PC-9 (cell line): ENCODE measurements around the gene ARMC12.

ENCODE experiments used
- EZH2 ChIP-seq: fragments of 200-600 bp; sonication (generic); IDR thresholded peaks from 2 replicates; pipeline ENCODE4 v1.8.0; 2017; ENCODE audit warnings: antibody characterized with exemption, low read depth
- TF ChIP-seq, protein P1 (sequence below): fragments of 200-600 bp; sonication (generic); conservative IDR thresholded peaks from 2 replicates; pipeline ENCODE4 v1.6.1; 2017; ENCODE audit warnings: mixed run types, antibody characterized with exemption, mild to moderate bottlenecking, moderate library complexity

DNA sequence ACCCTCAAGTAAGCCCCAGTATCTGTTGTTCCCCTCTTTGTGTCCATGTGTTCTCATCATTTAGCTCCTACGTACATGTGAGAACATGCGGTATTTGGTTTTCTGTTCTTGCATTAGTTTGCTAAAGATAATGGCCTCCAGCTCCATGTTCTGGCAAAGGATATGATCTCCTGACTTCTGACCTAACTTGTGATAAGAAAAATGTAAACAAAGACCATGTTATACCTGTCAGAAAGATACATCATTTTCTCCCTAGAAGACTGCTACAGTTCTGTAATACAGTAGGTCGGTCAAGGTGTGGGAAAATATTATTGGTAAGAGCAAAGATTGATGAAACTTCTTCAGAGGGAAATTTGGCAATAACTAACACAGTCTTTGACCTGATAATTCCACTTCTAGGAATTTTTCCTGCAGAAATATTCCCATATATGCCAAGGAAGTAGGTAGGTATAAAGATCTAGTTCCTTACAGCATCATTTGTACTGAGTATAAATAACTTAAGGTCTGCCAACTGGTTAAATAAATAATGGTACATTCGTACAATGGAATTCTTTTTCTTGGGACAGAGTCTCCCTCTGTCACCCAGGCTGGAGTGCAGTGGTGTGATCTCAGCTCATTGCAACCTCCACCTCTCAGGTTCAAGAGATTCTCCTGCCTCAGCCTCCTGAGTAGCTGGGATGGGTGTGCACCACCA is 29.0 kb upstream of the ARMC12 start:
- TF ChIP-seq, protein P1, sequence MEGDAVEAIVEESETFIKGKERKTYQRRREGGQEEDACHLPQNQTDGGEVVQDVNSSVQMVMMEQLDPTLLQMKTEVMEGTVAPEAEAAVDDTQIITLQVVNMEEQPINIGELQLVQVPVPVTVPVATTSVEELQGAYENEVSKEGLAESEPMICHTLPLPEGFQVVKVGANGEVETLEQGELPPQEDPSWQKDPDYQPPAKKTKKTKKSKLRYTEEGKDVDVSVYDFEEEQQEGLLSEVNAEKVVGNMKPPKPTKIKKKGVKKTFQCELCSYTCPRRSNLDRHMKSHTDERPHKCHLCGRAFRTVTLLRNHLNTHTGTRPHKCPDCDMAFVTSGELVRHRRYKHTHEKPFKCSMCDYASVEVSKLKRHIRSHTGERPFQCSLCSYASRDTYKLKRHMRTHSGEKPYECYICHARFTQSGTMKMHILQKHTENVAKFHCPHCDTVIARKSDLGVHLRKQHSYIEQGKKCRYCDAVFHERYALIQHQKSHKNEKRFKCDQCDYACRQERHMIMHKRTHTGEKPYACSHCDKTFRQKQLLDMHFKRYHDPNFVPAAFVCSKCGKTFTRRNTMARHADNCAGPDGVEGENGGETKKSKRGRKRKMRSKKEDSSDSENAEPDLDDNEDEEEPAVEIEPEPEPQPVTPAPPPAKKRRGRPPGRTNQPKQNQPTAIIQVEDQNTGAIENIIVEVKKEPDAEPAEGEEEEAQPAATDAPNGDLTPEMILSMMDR: no peak
- TF ChIP-seq EZH2: no peak
